Activated naive CD4-positive, alpha-beta T cell treated with anti-CD3 and anti-CD28 coated beads, Interleukin-2, amount 50 U/mL, for 72 hours (primary cell): ENCODE data around the gene EVC2. TPM values are rescaled to one million over a fixed set of nuclear protein-coding genes. Genes with fewer than 3 reads are reported as not detected.
A peak's percentile ranks its signal among the peaks of the same experiment; 100 is the strongest.

Experiments used
- ATAC-seq, 2 donors: fragments of 150-1000 bp; cut with Tn5 transposase; 2 replicates each; pipeline ENCODE4 v1.10.0; 2021; ENCODE audit warnings: mild to moderate bottlenecking in 2 of 2, moderate library complexity in 2 of 2
- DNase-seq, 2 donors: peaks; one replicate each; pipeline ENCODE4 v3.0.0; 2021 to 2022; ENCODE audit warnings: low spot score in 2 of 2
- H3K27ac Mint-ChIP-seq, 2 donors: one replicate each; pipeline ENCODE4 v1.8.0; 2022; ENCODE audit warnings: mild to moderate bottlenecking in 2 of 2, mixed read lengths in 2 of 2
- H3K36me3 Mint-ChIP-seq, 2 donors: one replicate each; pipeline ENCODE4 v1.8.0; 2022; ENCODE audit warnings: mixed read lengths in 2 of 2
- H3K9me3 Mint-ChIP-seq, 2 donors: one replicate each; pipeline ENCODE4 v1.8.0; 2022; ENCODE audit warnings: mixed read lengths in 2 of 2
- total RNA-seq, 2 donors: library from RNA; stranded (reverse); gene quantifications; one replicate each; pipeline ENCODE4 v1.2.3, GENCODE V29; 2022

The EVC2 gene
- total RNA-seq, 2 donors from 2014 or later, result 0.16 to 0.66 TPM

GRCh38 chr4:5709207-5709575 is 832 bp upstream of the EVC2 start:
- DNase-seq, result no peak
- ATAC-seq, result no peak
- Mint-ChIP-seq H3K9me3 (peaks cover 13 to 15% of the 10 kb centered on the region in 2 donors), H3K27ac (no peak overlapping the region), H3K36me3 (peaks cover 18 to 30% of the 10 kb centered on the region in 2 donors)

DNA sequence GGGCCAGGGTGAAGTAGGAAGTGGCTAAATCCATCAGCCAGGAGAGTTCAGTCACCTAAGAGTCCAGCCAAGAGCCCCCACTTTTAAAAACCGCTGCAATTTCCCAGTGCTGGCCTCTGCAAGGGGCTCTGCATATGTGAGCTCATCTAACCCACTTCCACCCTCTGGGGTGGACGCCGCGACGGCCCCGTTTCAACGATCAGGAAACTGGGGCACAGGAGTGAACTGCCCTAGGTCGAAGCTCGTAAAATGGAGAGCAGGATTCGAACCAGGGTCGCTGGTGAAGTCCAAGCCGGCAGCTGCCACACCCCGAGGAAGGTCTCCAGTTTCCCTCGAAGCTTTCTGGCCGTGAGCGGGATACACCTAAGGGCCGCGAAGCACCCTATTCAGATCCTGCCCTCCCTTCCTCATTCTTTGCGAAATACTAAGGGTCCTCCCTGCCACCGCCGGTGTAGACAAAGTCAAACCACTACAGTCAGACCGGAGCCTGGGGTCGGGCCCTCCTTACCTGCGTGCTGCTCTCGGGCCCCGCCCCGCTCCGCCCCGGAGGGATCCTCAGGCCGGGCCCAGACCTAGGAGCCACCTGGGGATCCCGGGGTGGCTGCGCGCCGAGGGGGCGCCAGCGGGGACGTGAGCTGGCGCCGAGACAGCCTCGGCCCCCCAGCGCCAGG is 446 bp downstream of the EVC2 start:
- Mint-ChIP-seq H3K27ac (no peak overlapping the region), H3K9me3 (peaks cover 14 to 19% of the 10 kb centered on the region in 2 donors), H3K36me3 (peaks cover 19 to 27% of the 10 kb centered on the region in 2 donors)
- ATAC-seq (no peak), DNase-seq (no peak)

- ATAC-seq (no peak), DNase-seq (no peak)
- Mint-ChIP-seq H3K36me3 (peaks cover 20 to 22% of the 10 kb centered on the region in 2 donors), H3K27ac (no peak overlapping the region), H3K9me3 (peaks cover 11 to 17% of the 10 kb centered on the region in 2 donors)
Measured at GRCh38 chr4:5707366-5707765, 993 bp downstream of the EVC2 start.

DNA sequence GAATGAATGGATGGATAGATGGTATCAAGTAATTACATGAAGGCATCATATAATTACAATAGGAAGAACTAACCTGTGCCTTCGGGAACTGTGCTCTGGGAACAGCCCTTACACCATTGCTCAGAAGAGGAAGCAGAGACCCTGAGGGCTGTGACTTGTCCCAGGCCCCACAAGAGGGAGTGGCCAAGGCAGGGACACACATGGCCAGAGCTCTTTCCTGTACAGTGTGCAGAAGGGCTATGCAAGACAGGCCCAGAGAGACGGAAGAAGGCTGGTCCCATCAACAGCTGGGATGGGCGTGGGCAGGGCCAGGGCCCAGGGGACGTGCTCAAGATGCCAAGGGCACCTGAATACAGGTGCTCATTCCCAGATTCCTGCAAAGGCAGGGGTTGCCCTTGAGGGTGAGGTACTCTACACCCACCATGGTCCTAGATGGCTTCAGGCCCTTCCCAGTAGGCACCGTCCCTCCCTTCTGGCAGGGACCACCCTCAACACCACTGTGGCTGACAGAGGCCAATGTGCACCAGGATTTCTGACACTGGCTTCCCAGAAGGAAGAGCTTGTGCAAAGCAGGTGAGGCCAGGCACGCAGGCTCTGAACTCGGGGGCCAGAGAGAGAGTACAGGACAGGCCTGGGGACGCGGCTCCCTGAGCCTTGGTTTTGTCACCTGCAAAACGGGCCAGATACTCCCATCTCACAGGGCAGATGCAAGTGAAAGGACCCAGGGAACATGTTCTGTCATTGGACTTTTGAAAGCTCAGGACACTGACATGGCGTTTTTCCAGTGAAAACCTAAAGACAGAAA is 1.7 kb downstream of the EVC2 start:
- peak; percentile 61 to 77 for ATAC-seq
- no peak overlapping the region for H3K27ac Mint-ChIP-seq
- peaks cover 15 to 22% of the 10 kb centered on the region in 2 donors for H3K36me3 Mint-ChIP-seq
- H3K9me3 Mint-ChIP-seq, result peaks cover 5 to 21% of the 10 kb centered on the region in 2 donors
- DNase-seq, result no peak

DNA sequence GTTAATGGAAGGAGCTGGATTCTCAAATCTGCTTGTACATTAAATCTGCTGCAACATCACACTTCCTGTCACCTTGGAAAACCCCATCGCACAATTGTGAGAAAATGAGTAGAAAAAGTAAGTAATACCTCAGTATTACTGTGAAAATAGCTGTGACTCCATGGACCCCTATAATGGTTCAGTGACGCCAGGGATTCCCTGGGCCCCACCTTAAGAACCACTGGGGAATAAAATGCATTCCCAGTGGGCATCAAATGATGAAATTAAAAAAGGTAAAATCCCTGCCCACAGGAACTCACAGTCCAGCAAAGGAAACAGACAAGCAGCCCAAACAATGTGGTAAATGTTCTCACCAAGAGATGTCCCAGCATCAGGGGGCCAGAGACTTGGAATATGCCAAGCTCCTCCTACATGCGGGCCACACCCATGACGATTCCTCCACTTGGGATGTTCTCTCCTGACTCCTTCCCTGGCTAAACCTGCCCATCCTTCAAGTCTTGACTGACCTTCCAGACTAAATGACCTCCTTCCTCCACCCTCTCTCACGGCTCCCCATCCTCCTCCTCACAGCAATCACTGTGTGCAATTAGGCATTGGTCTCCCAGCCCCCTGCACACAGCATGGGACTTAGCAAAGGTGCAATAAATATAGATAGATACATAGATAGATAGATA is 2.6 kb downstream of the EVC2 start:
- ATAC-seq, result peak in 1 of 2 donors; percentile 7
- Mint-ChIP-seq H3K9me3 (peaks cover 11 to 24% of the 10 kb centered on the region in 2 donors), H3K36me3 (peaks cover 14 to 21% of the 10 kb centered on the region in 2 donors), H3K27ac (no peak overlapping the region)
- no peak for DNase-seq

- DNase-seq (no peak), ATAC-seq (no peak)
- H3K36me3 Mint-ChIP-seq, result peaks cover 9 to 15% of the 10 kb centered on the region in 2 donors
- no peak overlapping the region for H3K27ac Mint-ChIP-seq
- peaks cover 11 to 24% of the 10 kb centered on the region in 2 donors for H3K9me3 Mint-ChIP-seq
Measured at GRCh38 chr4:5704276-5704675, 4.1 kb downstream of the EVC2 start.

DNA sequence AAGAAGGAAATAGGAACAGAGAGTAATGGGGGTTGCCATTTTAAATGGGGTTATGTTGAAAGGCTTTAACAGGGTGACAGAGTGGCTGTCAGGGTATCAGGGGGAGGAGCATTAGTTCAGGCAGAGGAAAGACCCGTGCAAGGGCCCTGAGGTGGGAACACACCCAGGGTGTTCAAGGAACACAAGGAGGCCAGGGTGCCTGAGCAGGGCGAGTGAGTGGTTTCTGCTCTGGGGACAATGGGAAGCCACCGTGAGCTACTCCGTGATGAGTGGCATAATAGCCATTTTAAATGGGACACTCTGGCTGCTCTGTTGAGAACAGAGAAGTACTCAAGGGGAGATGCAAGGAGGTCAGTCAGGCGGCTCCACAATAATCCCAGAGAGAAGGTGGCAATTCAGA is 4.5 kb downstream of the EVC2 start:
- Mint-ChIP-seq H3K9me3 (peaks cover 11 to 24% of the 10 kb centered on the region in 2 donors), H3K27ac (no peak overlapping the region), H3K36me3 (peaks cover 9 to 15% of the 10 kb centered on the region in 2 donors)
- DNase-seq (no peak), ATAC-seq (no peak)

DNA sequence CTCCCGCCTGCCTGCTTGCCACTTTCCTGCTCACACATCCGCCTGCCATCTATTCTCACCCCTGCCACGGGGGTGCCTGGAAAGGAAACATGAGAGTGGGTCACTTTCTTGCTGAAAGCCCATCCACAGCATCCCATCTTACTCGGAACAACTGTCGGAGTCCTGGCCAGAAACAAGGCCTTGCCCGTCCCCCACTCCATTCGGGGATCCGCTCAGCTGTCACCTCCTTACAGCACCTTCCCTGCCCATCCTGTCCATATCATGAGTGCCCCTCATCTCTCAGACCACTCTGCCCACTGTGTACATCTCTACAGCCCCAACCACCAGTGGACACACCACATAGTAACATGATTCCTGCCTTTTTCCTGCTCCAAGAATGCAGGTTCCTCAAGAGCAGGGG is 6.4 kb downstream of the EVC2 start:
- H3K9me3 Mint-ChIP-seq, result peaks cover 14 to 24% of the 10 kb centered on the region in 2 donors
- ATAC-seq (no peak), DNase-seq (no peak)

GRCh38 chr4:5700459-5700858 is 7.9 kb downstream of the EVC2 start:
- ATAC-seq, result no peak
- no peak for DNase-seq
- H3K27ac Mint-ChIP-seq, result no peak overlapping the region
- peaks cover 0 to 15% of the 10 kb centered on the region in 2 donors for H3K36me3 Mint-ChIP-seq
- peaks cover 14 to 24% of the 10 kb centered on the region in 2 donors for H3K9me3 Mint-ChIP-seq

More for the DNA sequence above, 6.4 kb downstream of the EVC2 start:
- no peak overlapping the region for H3K27ac Mint-ChIP-seq
- H3K36me3 Mint-ChIP-seq, result peaks cover 3 to 15% of the 10 kb centered on the region in 2 donors

DNA sequence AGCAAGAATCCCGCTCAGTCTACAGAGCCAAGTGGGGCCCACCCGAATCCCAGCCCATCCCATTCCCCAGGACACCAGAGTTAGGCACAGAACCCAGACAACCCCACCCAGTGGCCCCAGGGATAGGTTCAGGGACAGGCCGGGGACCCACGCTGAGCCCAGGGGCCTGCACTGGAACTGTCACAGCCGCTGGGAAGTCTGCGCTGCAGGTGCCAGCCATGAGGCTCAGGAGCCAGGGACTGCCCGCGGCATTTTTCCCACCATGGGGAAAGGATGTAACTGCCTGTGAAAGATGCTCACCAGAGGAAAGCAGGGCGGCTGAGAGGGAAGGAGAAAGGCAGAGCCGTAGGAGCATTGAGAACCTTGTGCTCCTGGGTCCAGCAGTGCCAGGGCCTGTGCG is 12.0 kb downstream of the EVC2 start:
- H3K36me3 Mint-ChIP-seq, result no peaks in the 10 kb centered on the region
- H3K27ac Mint-ChIP-seq, result no peak overlapping the region
- no peak for DNase-seq
- no peak for ATAC-seq
- peaks cover 0 to 6% of the 10 kb centered on the region in 2 donors for H3K9me3 Mint-ChIP-seq

GRCh38 chr4:5693871-5694270 is 14.5 kb downstream of the EVC2 start:
- no peaks in the 10 kb centered on the region for H3K36me3 Mint-ChIP-seq

GRCh38 chr4:5691491-5692132 is 16.7 kb downstream of the EVC2 start:
- no peak for ATAC-seq
- H3K27ac Mint-ChIP-seq, result no peak overlapping the region
- no peaks in the 10 kb centered on the region for H3K36me3 Mint-ChIP-seq
- H3K9me3 Mint-ChIP-seq, result no peaks in the 10 kb centered on the region
- no peak for DNase-seq

More at GRCh38 chr4:5693871-5694270, 14.5 kb downstream of the EVC2 start:
- ATAC-seq (no peak), DNase-seq (no peak)
- no peak overlapping the region for H3K27ac Mint-ChIP-seq
- peaks cover 0 to 3% of the 10 kb centered on the region in 2 donors for H3K9me3 Mint-ChIP-seq

DNA sequence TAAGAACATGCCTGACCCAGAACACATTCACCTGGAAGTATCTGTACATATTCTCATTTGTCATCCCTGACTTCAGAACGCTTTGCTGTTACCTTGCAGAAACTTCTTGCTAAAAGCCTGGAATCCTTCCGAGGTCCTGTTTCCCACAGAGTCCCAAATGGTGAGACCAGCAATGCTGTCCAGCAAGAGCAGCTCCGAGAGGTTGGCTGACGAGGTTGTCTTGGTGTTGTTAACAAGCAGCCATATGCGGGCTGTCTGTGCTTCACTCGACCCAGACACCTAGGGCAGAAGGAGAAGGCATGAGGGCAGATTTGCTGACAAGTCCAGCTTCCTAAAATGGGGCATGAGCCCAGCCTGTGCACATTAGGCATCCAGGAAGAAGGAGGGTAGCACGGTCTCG is 19.3 kb downstream of the EVC2 start:
- H3K36me3 Mint-ChIP-seq, result no peaks in the 10 kb centered on the region
- ATAC-seq (no peak), DNase-seq (no peak)
- no peak overlapping the region for H3K27ac Mint-ChIP-seq
- H3K9me3 Mint-ChIP-seq, result peaks cover 0 to 6% of the 10 kb centered on the region in 2 donors

DNA sequence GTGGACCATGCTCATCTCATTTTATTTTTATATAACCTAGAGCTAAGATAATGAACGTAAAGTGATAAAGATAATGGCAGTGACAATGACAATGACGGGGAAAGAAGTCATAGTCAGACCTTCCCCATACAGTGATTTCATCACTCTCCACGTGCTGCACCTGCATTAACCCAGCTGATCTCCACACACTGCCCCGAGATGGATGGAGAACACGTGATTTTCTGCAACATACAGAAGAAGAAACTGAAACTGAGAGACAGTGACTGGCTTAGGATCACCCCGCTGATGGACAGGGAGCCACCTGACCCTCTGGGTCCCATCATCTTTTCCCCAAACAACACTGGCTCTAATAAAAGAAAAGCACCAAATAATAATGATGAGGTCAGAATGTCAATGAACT is 22.0 kb downstream of the EVC2 start:
- Mint-ChIP-seq H3K36me3 (no peaks in the 10 kb centered on the region), H3K27ac (no peak overlapping the region), H3K9me3 (peaks cover 0 to 6% of the 10 kb centered on the region in 2 donors)
- no peak for ATAC-seq
- no peak for DNase-seq

- ATAC-seq (no peak), DNase-seq (no peak)
- peaks cover 0 to 6% of the 10 kb centered on the region in 2 donors for H3K9me3 Mint-ChIP-seq
- no peaks in the 10 kb centered on the region for H3K36me3 Mint-ChIP-seq
- no peak overlapping the region for H3K27ac Mint-ChIP-seq
Measured at GRCh38 chr4:5685296-5685695, 23.1 kb downstream of the EVC2 start.

DNA sequence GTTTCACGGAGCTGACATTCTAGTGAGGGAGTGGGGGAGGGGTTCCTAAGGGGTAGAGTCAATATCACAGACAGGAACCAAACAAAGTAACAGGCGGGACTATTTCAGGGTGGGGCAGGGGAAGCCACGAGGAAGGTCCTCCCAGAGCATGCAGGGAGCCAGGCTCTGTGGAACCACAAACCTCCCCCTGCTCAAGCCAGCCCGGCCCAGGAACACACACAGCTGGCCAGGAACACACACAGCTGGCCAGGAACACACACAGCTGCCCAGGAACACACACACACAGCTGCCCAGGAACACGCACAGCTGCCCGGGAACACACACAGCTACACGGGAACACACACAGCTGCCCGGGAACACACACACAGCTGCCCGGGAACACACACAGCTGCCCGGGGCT is 24.8 kb downstream of the EVC2 start:
- H3K9me3 Mint-ChIP-seq, result peaks cover 0 to 6% of the 10 kb centered on the region in 2 donors
- no peak for ATAC-seq
- no peak overlapping the region for H3K27ac Mint-ChIP-seq
- DNase-seq, result no peak
- no peaks in the 10 kb centered on the region for H3K36me3 Mint-ChIP-seq

- no peaks in the 10 kb centered on the region for H3K9me3 Mint-ChIP-seq
- H3K27ac Mint-ChIP-seq, result no peak overlapping the region
- no peak for ATAC-seq
- H3K36me3 Mint-ChIP-seq, result no peaks in the 10 kb centered on the region
- no peak for DNase-seq
Measured at GRCh38 chr4:5678977-5679376, 29.4 kb downstream of the EVC2 start.
